SU-DHL-6 (cell line): ENCODE measurements around the gene DPP9.
A peak's percentile ranks its signal among the peaks of the same experiment; 100 is the strongest.

ENCODE experiments used
- H2AFZ ChIP-seq: fragments of 200-600 bp; sonication (generic); 2 replicates; pipeline ENCODE4 v1.6.1; 2014; ENCODE audit warnings: low read depth, mild to moderate bottlenecking, moderate library complexity, mixed read lengths, antibody characterized with exemption, low read length; ENCODE audit not compliant: severe bottlenecking
- H3F3A ChIP-seq: fragments of 200-600 bp; shearing (Covaris generic); 2 replicates; pipeline ENCODE4 v1.6.0; 2016; ENCODE audit warnings: antibody characterized with exemption, mild to moderate bottlenecking; ENCODE audit not compliant: insufficient read depth
- H3K27ac ChIP-seq: fragments of 200-600 bp; sonication (generic); 2 replicates; pipeline ENCODE4 v1.5.1; 2016; ENCODE audit warnings: low read depth, mild to moderate bottlenecking, low read length, moderate library complexity, mixed read lengths
- H3K27me3 ChIP-seq: fragments of 200-600 bp; sonication (generic), shearing (Covaris generic); 2 replicates; pipeline ENCODE4 v1.6.0; 2014; ENCODE audit warnings: mild to moderate bottlenecking, low read length
- H3K36me3 ChIP-seq: fragments of 200-600 bp; sonication (generic); 2 replicates; pipeline ENCODE4 v1.6.1; 2014; ENCODE audit warnings: mild to moderate bottlenecking, low read length, mixed read lengths
- H3K4me2 ChIP-seq: fragments of 300-600, 200-600 bp; shearing (Covaris generic), sonication (generic); 2 replicates; pipeline ENCODE4 v1.6.0; 2014; ENCODE audit warnings: low read length, low read depth, mild to moderate bottlenecking; ENCODE audit not compliant: poor library complexity, severe bottlenecking
- H3K4me3 ChIP-seq: fragments of 200-600 bp; sonication (generic); 2 replicates; pipeline ENCODE4 v1.5.1; 2014; ENCODE audit warnings: antibody characterized with exemption, low read length, mild to moderate bottlenecking, mixed read lengths; ENCODE audit not compliant: insufficient read depth, poor library complexity, severe bottlenecking
- H3K79me2 ChIP-seq: fragments of 200-600 bp; sonication (generic); 2 replicates; pipeline ENCODE4 v1.6.1; 2014; ENCODE audit warnings: mild to moderate bottlenecking, low read length, moderate library complexity; ENCODE audit not compliant: insufficient read depth
- H3K9ac ChIP-seq: fragments of 200-600 bp; sonication (generic); 2 replicates; pipeline ENCODE4 v1.7.0; 2014; ENCODE audit warnings: mild to moderate bottlenecking, low read length
- H3K9me2 ChIP-seq: fragments of 200-600 bp; sonication (generic); replicated peaks from 2 replicates; pipeline ENCODE4 v1.6.1; 2014; ENCODE audit warnings: low read length; ENCODE audit not compliant: insufficient read depth
- H3K9me3 ChIP-seq: fragments of 200-600 bp; sonication (generic); 2 replicates; pipeline ENCODE4 v1.6.1; 2014; ENCODE audit warnings: low read length, mixed read lengths; ENCODE audit not compliant: insufficient read depth
- H4K20me1 ChIP-seq: fragments of 200-600 bp; sonication (generic); 2 replicates; pipeline ENCODE4 v1.6.1; 2014; ENCODE audit warnings: low read depth, mild to moderate bottlenecking, antibody characterized with exemption, low read length, moderate library complexity, mixed read lengths
- EZH2phosphoT487 ChIP-seq: fragments of 200-600 bp; sonication (generic), shearing (Covaris generic); conservative IDR thresholded peaks from 2 replicates; pipeline ENCODE4 v1.6.1; 2018; ENCODE audit warnings: mild to moderate bottlenecking, antibody characterized with exemption, low read length, moderate library complexity, mixed read lengths
- TF ChIP-seq, protein P1 (sequence below): fragments of 200-600 bp; sonication (generic); IDR thresholded peaks from one replicate; pipeline ENCODE4 v1.5.1; 2017; ENCODE audit warnings: antibody characterized with exemption, mild to moderate bottlenecking, low read length, moderate library complexity; ENCODE audit not compliant: insufficient read depth, poor library complexity, severe bottlenecking

The DPP9 gene

DNA sequence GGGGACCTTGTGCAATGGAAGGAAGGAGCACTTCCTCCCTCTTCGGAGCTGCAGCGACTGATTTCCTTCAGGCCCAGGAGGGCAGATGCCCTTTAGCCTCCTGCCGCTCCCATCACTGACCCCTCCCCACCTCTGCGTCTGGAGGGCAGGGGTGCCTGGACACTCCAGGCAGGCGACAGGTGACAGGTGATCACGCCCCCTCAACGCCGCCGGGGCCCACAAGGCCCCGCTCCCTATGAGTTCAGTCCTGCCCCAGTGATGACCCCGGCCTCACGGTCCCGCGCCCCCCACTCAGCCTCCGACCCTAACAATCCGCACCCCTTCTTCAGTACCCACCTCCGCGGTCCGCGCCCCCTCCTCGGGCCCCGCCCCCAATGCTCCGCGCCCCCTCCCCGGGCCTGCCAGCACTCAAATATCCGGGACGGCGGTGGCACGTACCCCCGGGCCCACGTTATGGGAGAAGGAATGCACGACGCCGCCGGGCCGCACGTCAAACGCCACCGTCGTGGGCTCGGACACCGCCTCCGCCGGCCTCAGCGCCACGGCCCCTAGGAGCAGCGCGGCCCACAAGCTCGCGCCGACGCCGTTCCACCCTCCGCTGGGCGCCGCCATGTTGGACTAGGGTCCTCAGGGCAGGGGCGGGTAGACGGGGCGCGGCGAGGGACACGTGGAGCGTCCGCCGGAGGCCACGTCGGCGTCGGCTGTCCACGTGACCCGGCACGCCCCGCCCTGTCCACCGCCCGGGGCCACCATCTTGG lies 53.7 kb downstream of the DPP9 start, which contains the start of gene MYDGF:
Gene MYDGF, minus strand, starts transcription at position 620 of the 758 bp plus-strand sequence. Its CDS starts 8 bp downstream, at position 612.
- H3K4me3 ChIP-seq: peak within 1 kb of the TSS; percentile 62
- TF ChIP-seq EZH2phosphoT487: no peak
- TF ChIP-seq, protein P1, sequence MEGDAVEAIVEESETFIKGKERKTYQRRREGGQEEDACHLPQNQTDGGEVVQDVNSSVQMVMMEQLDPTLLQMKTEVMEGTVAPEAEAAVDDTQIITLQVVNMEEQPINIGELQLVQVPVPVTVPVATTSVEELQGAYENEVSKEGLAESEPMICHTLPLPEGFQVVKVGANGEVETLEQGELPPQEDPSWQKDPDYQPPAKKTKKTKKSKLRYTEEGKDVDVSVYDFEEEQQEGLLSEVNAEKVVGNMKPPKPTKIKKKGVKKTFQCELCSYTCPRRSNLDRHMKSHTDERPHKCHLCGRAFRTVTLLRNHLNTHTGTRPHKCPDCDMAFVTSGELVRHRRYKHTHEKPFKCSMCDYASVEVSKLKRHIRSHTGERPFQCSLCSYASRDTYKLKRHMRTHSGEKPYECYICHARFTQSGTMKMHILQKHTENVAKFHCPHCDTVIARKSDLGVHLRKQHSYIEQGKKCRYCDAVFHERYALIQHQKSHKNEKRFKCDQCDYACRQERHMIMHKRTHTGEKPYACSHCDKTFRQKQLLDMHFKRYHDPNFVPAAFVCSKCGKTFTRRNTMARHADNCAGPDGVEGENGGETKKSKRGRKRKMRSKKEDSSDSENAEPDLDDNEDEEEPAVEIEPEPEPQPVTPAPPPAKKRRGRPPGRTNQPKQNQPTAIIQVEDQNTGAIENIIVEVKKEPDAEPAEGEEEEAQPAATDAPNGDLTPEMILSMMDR: no peak
- peak within 1 kb of the TSS; percentile 86 for H3K4me2 ChIP-seq

GRCh38 chr19:4664642-4665041 lies 59.0 kb downstream of the DPP9 start:
- TF ChIP-seq, protein P1: no peak
- no peak for TF ChIP-seq EZH2phosphoT487
- peaks cover 3% of the 10 kb centered on the region; the same call in 1 of the 2 replicates for H3K36me3 ChIP-seq

More for the DNA sequence above, 53.7 kb downstream of the DPP9 start, which contains the start of gene MYDGF:
- Histone ChIP-seq H2AFZ (peak within 1 kb of the TSS; percentile 38), H3K9me2 (no peaks in the 10 kb centered on the region), H3K27ac (no peak within 1 kb of the TSS), H3K36me3 (peaks cover 3% of the 10 kb centered on the region; the same call in 1 of the 2 replicates), H3K9me3 (no peaks in the 10 kb centered on the region), H3K79me2 (peaks cover 15% of the 10 kb centered on the region; the same call in 1 of the 2 replicates), H3K27me3 (no peaks in the 10 kb centered on the region), H3F3A (peaks cover 22% of the 10 kb centered on the region), H4K20me1 (no peaks in the 10 kb centered on the region), H3K9ac (peak within 1 kb of the TSS; percentile 75)

DNA sequence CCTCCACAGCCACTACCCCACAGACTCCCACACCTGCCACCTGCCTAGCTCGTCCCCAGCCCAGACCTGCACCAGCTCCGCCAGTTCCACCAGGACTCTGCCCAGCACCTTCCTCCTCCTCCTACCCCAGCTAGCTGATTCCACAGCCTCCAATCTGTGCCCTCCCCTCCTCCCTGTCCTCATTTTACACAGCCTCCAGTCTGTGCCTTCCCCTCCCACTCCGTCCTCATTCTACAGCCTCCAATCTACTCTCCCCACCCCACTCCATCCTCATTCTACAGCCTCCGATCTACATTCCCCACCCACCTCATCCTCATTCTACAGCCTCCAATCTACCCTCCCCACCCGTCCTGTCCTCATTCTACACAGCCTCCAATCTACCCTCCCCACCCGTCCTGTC lies 60.8 kb downstream of the DPP9 start:
- H3K9me3 ChIP-seq: no peaks in the 10 kb centered on the region
- H2AFZ ChIP-seq: no peak overlapping the region
- H4K20me1 ChIP-seq: no peaks in the 10 kb centered on the region
- no peak overlapping the region for H3K4me2 ChIP-seq
- no peak overlapping the region for H3K4me3 ChIP-seq
- no peak overlapping the region for H3K9ac ChIP-seq
- no peak overlapping the region for H3K27ac ChIP-seq
- no peak for TF ChIP-seq EZH2phosphoT487
- TF ChIP-seq, protein P1: no peak
- H3K9me2 ChIP-seq: no peaks in the 10 kb centered on the region
- no peaks in the 10 kb centered on the region for H3F3A ChIP-seq
- H3K27me3 ChIP-seq: no peaks in the 10 kb centered on the region
- no peaks in the 10 kb centered on the region for H3K36me3 ChIP-seq
- no peaks in the 10 kb centered on the region; the same call in 1 of the 2 replicates for H3K79me2 ChIP-seq

More at GRCh38 chr19:4664642-4665041, 59.0 kb downstream of the DPP9 start:
- Histone ChIP-seq H3K9me3 (no peaks in the 10 kb centered on the region), H2AFZ (no peak overlapping the region), H3F3A (no peaks in the 10 kb centered on the region), H3K27ac (no peak overlapping the region), H3K9me2 (no peaks in the 10 kb centered on the region), H3K4me2 (no peak overlapping the region), H3K27me3 (no peaks in the 10 kb centered on the region), H3K9ac (no peak overlapping the region), H3K4me3 (no peak overlapping the region), H4K20me1 (no peaks in the 10 kb centered on the region), H3K79me2 (peaks cover 11% of the 10 kb centered on the region; the same call in 1 of the 2 replicates)
